GM23338 (cell line): ENCODE results near the gene GPHN. TPM values are rescaled to one million over a fixed set of nuclear protein-coding genes. Genes with fewer than 3 reads are reported as not detected.

Experiments
- ATAC-seq: fragments of 200-7000 bp; cut with Tn5 transposase; 3 replicates; pipeline ENCODE4 v1.9.1; 2020
- DNase-seq: peaks from one replicate; pipeline ENCODE4 v3.0.0-alpha.2; 2015; ENCODE audit warnings: low spot score
- H2AFZ ChIP-seq: fragments of 200-600 bp; sonication (generic); 2 replicates; pipeline ENCODE4 v1.8.0; 2016; ENCODE audit warnings: antibody characterized with exemption, mild to moderate bottlenecking, moderate library complexity
- H3F3A ChIP-seq: fragments of 200-600 bp; sonication (generic); replicated peaks from 2 replicates; pipeline ENCODE4 v1.8.0; 2017; ENCODE audit warnings: antibody characterized with exemption, mixed run types, low read depth
- H3K27ac ChIP-seq: fragments of 200-600 bp; sonication (generic); 2 replicates; pipeline ENCODE4 v1.6.1; 2016; ENCODE audit warnings: low read depth
- H3K27me3 ChIP-seq: fragments of 200-600 bp; sonication (generic); 2 replicates; pipeline ENCODE4 v1.8.0; 2016; ENCODE audit warnings: mild to moderate bottlenecking, mixed run types, moderate library complexity; ENCODE audit not compliant: insufficient read depth
- H3K36me3 ChIP-seq: fragments of 200-600 bp; sonication (generic); 2 replicates; pipeline ENCODE4 v1.8.0; 2016; ENCODE audit warnings: mild to moderate bottlenecking; ENCODE audit not compliant: insufficient read depth
- H3K4me1 ChIP-seq: fragments of 200-600 bp; sonication (generic); 2 replicates; pipeline ENCODE4 v1.8.0; 2016; ENCODE audit warnings: mild to moderate bottlenecking, moderate library complexity; ENCODE audit not compliant: insufficient read depth
- H3K4me2 ChIP-seq: fragments of 200-600 bp; sonication (generic); 2 replicates; pipeline ENCODE4 v1.7.1; 2017; ENCODE audit warnings: mixed run types
- H3K4me3 ChIP-seq: fragments of 200-600 bp; sonication (generic); 2 replicates; pipeline ENCODE4 v1.6.1; 2016; ENCODE audit warnings: mixed run types
- H3K79me2 ChIP-seq: fragments of 200-600 bp; sonication (generic); replicated peaks from 2 replicates; pipeline ENCODE4 v1.8.0; 2017; ENCODE audit warnings: mild to moderate bottlenecking; ENCODE audit not compliant: insufficient read depth
- H3K9me2 ChIP-seq: fragments of 200-600 bp; sonication (generic); 2 replicates; pipeline ENCODE4 v1.8.0; 2017; ENCODE audit not compliant: insufficient read depth
- H4K20me1 ChIP-seq: fragments of 200-600 bp; sonication (generic); replicated peaks from 2 replicates; pipeline ENCODE4 v1.8.0; 2017; ENCODE audit warnings: mild to moderate bottlenecking; ENCODE audit not compliant: insufficient read depth
- H3K27ac Mint-ChIP-seq: 2 replicates; pipeline ENCODE4 v1.8.0; 2020; ENCODE audit warnings: inconsistent platforms, mild to moderate bottlenecking, moderate library complexity, mixed read lengths
- H3K27me3 Mint-ChIP-seq: 3 replicates; pipeline ENCODE4 v1.8.0; 2022; ENCODE audit warnings: low read depth, mild to moderate bottlenecking, moderate library complexity, mixed read lengths, inconsistent platforms; ENCODE audit not compliant: insufficient read depth, poor library complexity
- H3K36me3 Mint-ChIP-seq: 3 replicates; pipeline ENCODE4 v1.8.0; 2021; ENCODE audit warnings: low read depth, mild to moderate bottlenecking, inconsistent platforms, moderate library complexity, mixed read lengths
- H3K4me1 Mint-ChIP-seq: 3 replicates; pipeline ENCODE4 v1.8.0; 2020; ENCODE audit warnings: mild to moderate bottlenecking, inconsistent platforms, mixed read lengths
- H3K4me3 Mint-ChIP-seq: 3 replicates; pipeline ENCODE4 v1.8.0; 2021; ENCODE audit warnings: moderate library complexity, mild to moderate bottlenecking, inconsistent platforms, mixed read lengths
- H3K9me3 Mint-ChIP-seq: 3 replicates; pipeline ENCODE4 v1.8.0; 2020; ENCODE audit warnings: moderate library complexity, mild to moderate bottlenecking, inconsistent platforms, mixed read lengths
- CREB1 ChIP-seq: fragments of 250-450 bp; sonication (Bioruptor Pico); IDR thresholded peaks from 2 replicates; pipeline ENCODE4 v1.5.0; 2020; ENCODE audit warnings: low read depth, mild to moderate bottlenecking, moderate library complexity
- CTCF ChIP-seq, 2 experiments: fragments of 200-600 bp in 1 of 2; sonication (generic) in 1 of 2; conservative IDR thresholded peaks; 2 replicates each; pipeline versions ENCODE4 v1.5.1 to v1.6.1; 2016 to 2017; ENCODE audit warnings: antibody characterized with exemption in 2 of 2, low read depth in 2 of 2, mild to moderate bottlenecking in 2 of 2, moderate library complexity in 1 of 2
- EZH2phosphoT487 ChIP-seq: fragments of 200-600 bp; sonication (generic); IDR thresholded peaks from one replicate; pipeline ENCODE4 v1.8.1; 2018; ENCODE audit warnings: antibody characterized with exemption; ENCODE audit not compliant: unreplicated experiment
- JUNB ChIP-seq: IDR thresholded peaks from one replicate; pipeline ENCODE4 v1.6.1; 2016; ENCODE audit warnings: antibody characterized with exemption; ENCODE audit not compliant: unreplicated experiment
- NANOG ChIP-seq: IDR thresholded peaks from 2 replicates; pipeline ENCODE4 v1.6.1; 2016; ENCODE audit warnings: antibody characterized with exemption, borderline replicate concordance
- POLR2AphosphoS5 ChIP-seq: IDR thresholded peaks from 2 replicates; pipeline ENCODE4 v1.6.1; 2016; ENCODE audit warnings: antibody characterized with exemption, low read depth
- STAT1 ChIP-seq: IDR thresholded peaks from one replicate; pipeline ENCODE4 v1.6.1; 2016; ENCODE audit warnings: antibody characterized with exemption; ENCODE audit not compliant: unreplicated experiment
- ZNF331 ChIP-seq: fragments of 250-450 bp; sonication (Bioruptor Pico); IDR thresholded peaks from 2 replicates; pipeline ENCODE4 v1.5.0; 2020; ENCODE audit warnings: low read depth, mild to moderate bottlenecking, moderate library complexity
- polyA plus RNA-seq: library from polyadenylated mRNA; unstranded; fragments of >200 nt; fragmentation: Nextera tagmentation; extraction: Ambion mirVana; gene quantifications from 2 replicates; pipeline ENCODE4 v1.2.1, GENCODE V29; 2016
- total RNA-seq: library from RNA; depleted of rRNA; stranded (reverse); fragments of >200 nt; shearing (Covaris generic); gene quantifications from 2 replicates; pipeline ENCODE4 v1.2.3, GENCODE V29; 2014
- TF ChIP-seq, protein P1 (sequence below): IDR thresholded peaks from 2 replicates; pipeline ENCODE4 v1.6.1; 2016; ENCODE audit warnings: antibody characterized with exemption
- TF ChIP-seq, protein P2 (sequence below): IDR thresholded peaks from one replicate; pipeline ENCODE4 v1.6.1; 2018; ENCODE audit warnings: antibody characterized with exemption; ENCODE audit not compliant: unreplicated experiment

The GPHN gene
- total and polyA plus RNA-seq, 2 experiments from 2014 or later = 17.6 to 20.6 TPM

DNA sequence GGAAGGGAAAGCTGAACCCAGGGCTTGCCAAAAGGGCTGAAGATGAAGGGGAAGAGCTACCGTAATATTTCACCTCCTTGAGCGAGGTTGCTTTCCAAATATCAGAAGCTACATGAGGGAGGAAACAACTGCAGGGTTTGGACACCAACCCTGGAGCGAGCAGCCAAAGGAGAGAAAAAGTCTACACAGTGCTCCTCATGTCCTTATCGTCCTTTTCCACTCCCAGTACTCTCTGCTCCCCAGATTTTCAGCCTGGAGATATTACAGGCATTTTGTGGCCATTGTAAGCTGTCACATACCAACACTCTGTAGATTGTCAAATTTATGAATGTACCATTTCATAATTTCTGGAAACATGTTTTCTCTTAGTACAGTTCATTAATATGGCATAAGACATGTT lies 115.9 kb downstream of the GPHN start (continued):
- TF ChIP-seq CTCF (conservative IDR thresholded peaks at IDR 0.05; ENCODE audit: low read depth in 2 of 2) = no peak
- TF ChIP-seq POLR2AphosphoS5 = no peak
- TF ChIP-seq NANOG = no peak
- TF ChIP-seq EZH2phosphoT487 = no peak
- TF ChIP-seq, protein P1, sequence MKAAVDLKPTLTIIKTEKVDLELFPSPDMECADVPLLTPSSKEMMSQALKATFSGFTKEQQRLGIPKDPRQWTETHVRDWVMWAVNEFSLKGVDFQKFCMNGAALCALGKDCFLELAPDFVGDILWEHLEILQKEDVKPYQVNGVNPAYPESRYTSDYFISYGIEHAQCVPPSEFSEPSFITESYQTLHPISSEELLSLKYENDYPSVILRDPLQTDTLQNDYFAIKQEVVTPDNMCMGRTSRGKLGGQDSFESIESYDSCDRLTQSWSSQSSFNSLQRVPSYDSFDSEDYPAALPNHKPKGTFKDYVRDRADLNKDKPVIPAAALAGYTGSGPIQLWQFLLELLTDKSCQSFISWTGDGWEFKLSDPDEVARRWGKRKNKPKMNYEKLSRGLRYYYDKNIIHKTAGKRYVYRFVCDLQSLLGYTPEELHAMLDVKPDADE = no peak
- TF ChIP-seq CREB1 (CRISPR knock-in tag) = no peak
- TF ChIP-seq ZNF331 (CRISPR knock-in tag) = no peak
- no peak for TF ChIP-seq STAT1
- TF ChIP-seq JUNB = no peak
- TF ChIP-seq, protein P2, sequence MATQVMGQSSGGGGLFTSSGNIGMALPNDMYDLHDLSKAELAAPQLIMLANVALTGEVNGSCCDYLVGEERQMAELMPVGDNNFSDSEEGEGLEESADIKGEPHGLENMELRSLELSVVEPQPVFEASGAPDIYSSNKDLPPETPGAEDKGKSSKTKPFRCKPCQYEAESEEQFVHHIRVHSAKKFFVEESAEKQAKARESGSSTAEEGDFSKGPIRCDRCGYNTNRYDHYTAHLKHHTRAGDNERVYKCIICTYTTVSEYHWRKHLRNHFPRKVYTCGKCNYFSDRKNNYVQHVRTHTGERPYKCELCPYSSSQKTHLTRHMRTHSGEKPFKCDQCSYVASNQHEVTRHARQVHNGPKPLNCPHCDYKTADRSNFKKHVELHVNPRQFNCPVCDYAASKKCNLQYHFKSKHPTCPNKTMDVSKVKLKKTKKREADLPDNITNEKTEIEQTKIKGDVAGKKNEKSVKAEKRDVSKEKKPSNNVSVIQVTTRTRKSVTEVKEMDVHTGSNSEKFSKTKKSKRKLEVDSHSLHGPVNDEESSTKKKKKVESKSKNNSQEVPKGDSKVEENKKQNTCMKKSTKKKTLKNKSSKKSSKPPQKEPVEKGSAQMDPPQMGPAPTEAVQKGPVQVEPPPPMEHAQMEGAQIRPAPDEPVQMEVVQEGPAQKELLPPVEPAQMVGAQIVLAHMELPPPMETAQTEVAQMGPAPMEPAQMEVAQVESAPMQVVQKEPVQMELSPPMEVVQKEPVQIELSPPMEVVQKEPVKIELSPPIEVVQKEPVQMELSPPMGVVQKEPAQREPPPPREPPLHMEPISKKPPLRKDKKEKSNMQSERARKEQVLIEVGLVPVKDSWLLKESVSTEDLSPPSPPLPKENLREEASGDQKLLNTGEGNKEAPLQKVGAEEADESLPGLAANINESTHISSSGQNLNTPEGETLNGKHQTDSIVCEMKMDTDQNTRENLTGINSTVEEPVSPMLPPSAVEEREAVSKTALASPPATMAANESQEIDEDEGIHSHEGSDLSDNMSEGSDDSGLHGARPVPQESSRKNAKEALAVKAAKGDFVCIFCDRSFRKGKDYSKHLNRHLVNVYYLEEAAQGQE = no peak

- peaks cover 26% of the 10 kb centered on the region for H3K36me3 Mint-ChIP-seq
Measured at GRCh38 chr14:66624336-66624937, 116.5 kb downstream of the GPHN start.

More at GRCh38 chr14:66624336-66624937, 116.5 kb downstream of the GPHN start:
- H3K4me3 Mint-ChIP-seq = no peak overlapping the region
- Histone ChIP-seq H4K20me1 (no peaks in the 10 kb centered on the region), H3F3A (no peaks in the 10 kb centered on the region), H3K4me2 (no peak overlapping the region), H3K36me3 (no peaks in the 10 kb centered on the region), H3K4me1 (no peaks in the 10 kb centered on the region), H3K79me2 (peaks cover 29% of the 10 kb centered on the region), H2AFZ (no peak overlapping the region), H3K27me3 (no peaks in the 10 kb centered on the region), H3K9me2 (no peaks in the 10 kb centered on the region), H3K4me3 (no peak overlapping the region), H3K27ac (no peak overlapping the region)
- TF ChIP-seq CREB1 (CRISPR knock-in tag) (no peak), CTCF (conservative IDR thresholded peaks at IDR 0.05; ENCODE audit: low read depth in 2 of 2) (peak; percentile 77 to 82)
- TF ChIP-seq, protein P2 = no peak
- TF ChIP-seq, protein P1 = no peak
- peaks cover 23% of the 10 kb centered on the region for H3K9me3 Mint-ChIP-seq
- H3K27ac Mint-ChIP-seq = no peak overlapping the region
- ATAC-seq (peak; percentile 99), DNase-seq (peak; percentile 81)
- peaks cover 5% of the 10 kb centered on the region; the same call in 1 of the 3 replicates for H3K4me1 Mint-ChIP-seq
- peaks cover 2% of the 10 kb centered on the region for H3K27me3 Mint-ChIP-seq
